Thyroid gland (tissue), 4 donors: ENCODE results near the gene TAF10. TPM values are rescaled to one million over a fixed set of nuclear protein-coding genes. Genes with fewer than 3 reads are reported as not detected.

ENCODE experiments used
- DNase-seq, 2 donors: peaks; one replicate each; pipeline ENCODE4 v3.0.0-alpha.2; 2019
- H3K27ac ChIP-seq, 3 donors: fragments of 200-600 bp; sonication (generic); 1 replicate in 2 of 3; 2 replicates in 1 of 3; pipeline ENCODE4 v1.5.1; 2016 to 2019; ENCODE audit warnings: mild to moderate bottlenecking in 1 of 3, moderate library complexity in 1 of 3
- H3K27me3 ChIP-seq: fragments of 200-600 bp; sonication (generic); one replicate; pipeline ENCODE4 v1.5.1; 2019
- H3K36me3 ChIP-seq, 2 donors: fragments of 200-600 bp; sonication (generic); one replicate each; pipeline ENCODE4 v1.5.1; 2016 to 2019
- H3K4me1 ChIP-seq, 2 donors: fragments of 200-600 bp; sonication (generic); one replicate each; pipeline ENCODE4 v1.5.1; 2017 to 2019
- H3K4me3 ChIP-seq, 3 donors: fragments of 200-600 bp; sonication (generic); replicated peaks in 1 of 3; 1 replicate in 2 of 3; 2 replicates in 1 of 3; pipeline ENCODE4 v1.5.1; 2016; ENCODE audit warnings: mild to moderate bottlenecking in 1 of 3
- H3K9me3 ChIP-seq: fragments of 200-600 bp; sonication (generic); one replicate; pipeline ENCODE4 v1.5.1; 2017
- CTCF ChIP-seq, 6 experiments: fragments of 200-600 bp in 3 of 6; fragments of 450-650 bp in 3 of 6; sonication (generic) in 3 of 6; IDR thresholded peaks; one replicate each; pipeline ENCODE4 v1.5.1; 2016 to 2019; ENCODE audit warnings: antibody characterized with exemption in 6 of 6, mild to moderate bottlenecking in 2 of 6, inconsistent platforms in 1 of 6, moderate library complexity in 1 of 6
- POLR2A ChIP-seq, 2 donors: fragments of 450-650 bp; IDR thresholded peaks; one replicate each; pipeline ENCODE4 v1.6.1; 2017; ENCODE audit warnings: antibody characterized with exemption in 2 of 2, mild to moderate bottlenecking in 2 of 2, moderate library complexity in 1 of 2
- WGBS, 2 donors: methylation state at CpG; one replicate each; pipeline ENCODE4 v1.1.5; 2017; 5-methylcytosine and 5-hydroxymethylcytosine counted together
- intact Hi-C: fragments of 100-400 bp; cut with DNase I; formaldehyde crosslinking; loops from one replicate; pipeline ENCODE4 v1.15.1; 2023
- total RNA-seq, 4 donors: library from RNA; depleted of rRNA; stranded (reverse); fragments of >200 nt; gene quantifications; one replicate each; pipeline ENCODE4 v1.2.3, GENCODE V29; 2016

Gene TAF10
- total RNA-seq, 4 donors from 2014 or later: 96.6 to 113 (median 108) TPM

GRCh38 chr11:6654281-6655019, 42.4 kb upstream of the TAF10 start:
- intact Hi-C loops: no loop called here
- no peaks in the 10 kb centered on the region for H3K36me3 ChIP-seq
- H3K27ac ChIP-seq: no peak overlapping the region
- H3K27me3 ChIP-seq: no peaks in the 10 kb centered on the region
- TF ChIP-seq POLR2A (IDR thresholded peaks at IDR 0.05): no peak
- TF ChIP-seq CTCF (IDR thresholded peaks at IDR 0.05): no peak
- H3K9me3 ChIP-seq: no peaks in the 10 kb centered on the region
- no peak for DNase-seq
- WGBS, 2 donors: 54 to 56% methylated on average over 9 of the region's 9 CpGs
- no peaks in the 10 kb centered on the region for H3K4me1 ChIP-seq
- no peak overlapping the region for H3K4me3 ChIP-seq

- no peaks in the 10 kb centered on the region for H3K9me3 ChIP-seq
- H3K4me3 ChIP-seq: no peak overlapping the region
- no peaks in the 10 kb centered on the region for H3K36me3 ChIP-seq
- 92 to 94% methylated on average over 2 of the region's 2 CpGs for WGBS, 2 donors
- intact Hi-C loops: no loop called here
- no peak for DNase-seq
- no peak for TF ChIP-seq CTCF (IDR thresholded peaks at IDR 0.05)
- TF ChIP-seq POLR2A (IDR thresholded peaks at IDR 0.05): no peak
- no peak overlapping the region for H3K27ac ChIP-seq
- H3K4me1 ChIP-seq: no peaks in the 10 kb centered on the region
- H3K27me3 ChIP-seq: no peaks in the 10 kb centered on the region
Measured at GRCh38 chr11:6653656-6654055, 41.6 kb upstream of the TAF10 start.

GRCh38 chr11:6653097-6653496, 41.1 kb upstream of the TAF10 start:
- no peak for DNase-seq
- Histone ChIP-seq H3K36me3 (no peaks in the 10 kb centered on the region), H3K9me3 (no peaks in the 10 kb centered on the region), H3K4me3 (no peak overlapping the region), H3K27ac (no peak overlapping the region), H3K27me3 (no peaks in the 10 kb centered on the region), H3K4me1 (no peaks in the 10 kb centered on the region)
- TF ChIP-seq POLR2A (IDR thresholded peaks at IDR 0.05): no peak
- TF ChIP-seq CTCF (IDR thresholded peaks at IDR 0.05): no peak
- 100% methylated on average over 1 of the region's 1 CpG for WGBS, 2 donors
- intact Hi-C loops: no loop called here

GRCh38 chr11:6652182-6652581, 40.2 kb upstream of the TAF10 start:
- Histone ChIP-seq H3K4me1 (peaks cover 0 to 2% of the 10 kb centered on the region in 2 donors), H3K4me3 (no peak overlapping the region), H3K27me3 (no peaks in the 10 kb centered on the region), H3K27ac (no peak overlapping the region), H3K36me3 (no peaks in the 10 kb centered on the region), H3K9me3 (no peaks in the 10 kb centered on the region)
- intact Hi-C loops: no loop called here
- WGBS, 2 donors: 66 to 72% methylated on average over 3 of the region's 3 CpGs
- TF ChIP-seq POLR2A (IDR thresholded peaks at IDR 0.05) (no peak), CTCF (IDR thresholded peaks at IDR 0.05) (no peak)
- no peak for DNase-seq

GRCh38 chr11:6650980-6651379, 39.0 kb upstream of the TAF10 start:
- no peak overlapping the region for H3K4me3 ChIP-seq
- H3K9me3 ChIP-seq: no peaks in the 10 kb centered on the region
- H3K27ac ChIP-seq: no peak overlapping the region
- H3K36me3 ChIP-seq: no peaks in the 10 kb centered on the region
- no peak for DNase-seq
- TF ChIP-seq CTCF (IDR thresholded peaks at IDR 0.05) (no peak), POLR2A (IDR thresholded peaks at IDR 0.05) (no peak)
- H3K4me1 ChIP-seq: peaks cover 0 to 12% of the 10 kb centered on the region in 2 donors
- intact Hi-C loops: no loop called here
- no peaks in the 10 kb centered on the region for H3K27me3 ChIP-seq
- 73 to 78% methylated on average over 6 of the region's 6 CpGs for WGBS, 2 donors
